HEK293 (cell line): ENCODE data around the gene HLA-DQA1.

ENCODE experiments used
- BCL6B ChIP-seq: fragments of 450-650 bp; formaldehyde crosslinking; IDR thresholded peaks from 2 replicates; pipeline ENCODE4 v1.5.1; 2017; ENCODE audit warnings: missing biosample characterization, missing genetic modification characterization
- IKZF3 ChIP-seq: fragments of 450-650 bp; IDR thresholded peaks from 2 replicates; pipeline ENCODE4 v1.5.0; 2018; ENCODE audit warnings: missing biosample characterization, mild to moderate bottlenecking, missing genetic modification characterization, moderate library complexity
- PRDM2 ChIP-seq: fragments of 450-650 bp; formaldehyde crosslinking; IDR thresholded peaks from 2 replicates; pipeline ENCODE4 v1.5.1; 2016; ENCODE audit warnings: missing biosample characterization, missing genetic modification characterization, borderline replicate concordance
- SCRT1 ChIP-seq: fragments of 450-650 bp; formaldehyde crosslinking; IDR thresholded peaks from 2 replicates; pipeline ENCODE4 v1.5.1; 2016; ENCODE audit warnings: missing biosample characterization, missing genetic modification characterization, borderline replicate concordance
- SCRT2 ChIP-seq: fragments of 450-650 bp; formaldehyde crosslinking; IDR thresholded peaks from 2 replicates; pipeline ENCODE4 v1.5.1; 2016; ENCODE audit warnings: missing biosample characterization, missing genetic modification characterization
- ZBTB20 ChIP-seq: fragments of 450-650 bp; formaldehyde crosslinking; IDR thresholded peaks from 2 replicates; pipeline ENCODE4 v1.5.1; 2016; ENCODE audit warnings: missing biosample characterization, missing genetic modification characterization
- ZBTB21 ChIP-seq: fragments of 450-650 bp; formaldehyde crosslinking; IDR thresholded peaks from 2 replicates; pipeline ENCODE4 v1.5.1; 2017; ENCODE audit warnings: missing biosample characterization, missing genetic modification characterization
- ZFP37 ChIP-seq: fragments of 450-650 bp; formaldehyde crosslinking; IDR thresholded peaks from 2 replicates; pipeline ENCODE4 v1.5.1; 2016; ENCODE audit warnings: missing biosample characterization, missing genetic modification characterization
- ZIC2 ChIP-seq: fragments of 450-650 bp; formaldehyde crosslinking; IDR thresholded peaks from 2 replicates; pipeline ENCODE4 v1.5.1; 2016; ENCODE audit warnings: missing biosample characterization, missing genetic modification characterization
- ZNF510 ChIP-seq: fragments of 450-650 bp; formaldehyde crosslinking; IDR thresholded peaks from 2 replicates; pipeline ENCODE4 v1.5.1; 2018; ENCODE audit warnings: mild to moderate bottlenecking, missing genetic modification characterization, missing biosample characterization; ENCODE audit not compliant: insufficient replicate concordance
- ZNF518A ChIP-seq: fragments of 450-650 bp; formaldehyde crosslinking; conservative IDR thresholded peaks from 2 replicates; pipeline ENCODE4 v1.5.1; 2016; ENCODE audit warnings: low read depth, missing biosample characterization, missing genetic modification characterization
- ZNF596 ChIP-seq: fragments of 450-650 bp; IDR thresholded peaks from 2 replicates; pipeline ENCODE4 v1.5.0; 2018; ENCODE audit warnings: missing biosample characterization, mild to moderate bottlenecking, missing genetic modification characterization, moderate library complexity
- ZNF624 ChIP-seq: fragments of 450-650 bp; formaldehyde crosslinking; IDR thresholded peaks from 2 replicates; pipeline ENCODE4 v1.5.1; 2017; ENCODE audit warnings: missing biosample characterization, missing genetic modification characterization
- ZNF658 ChIP-seq: fragments of 450-650 bp; formaldehyde crosslinking; IDR thresholded peaks from 2 replicates; pipeline ENCODE4; 2016; ENCODE audit warnings: missing biosample characterization, missing genetic modification characterization
- ZNF660 ChIP-seq: fragments of 450-650 bp; IDR thresholded peaks from 2 replicates; pipeline ENCODE4 v1.5.1; 2018; ENCODE audit warnings: missing biosample characterization, mild to moderate bottlenecking, missing genetic modification characterization
- ZXDB ChIP-seq: fragments of 450-650 bp; formaldehyde crosslinking; IDR thresholded peaks from 2 replicates; pipeline ENCODE4 v1.5.1; 2016; ENCODE audit warnings: missing biosample characterization, missing genetic modification characterization
- TF ChIP-seq, protein P1 (sequence below): fragments of 450-650 bp; formaldehyde crosslinking; IDR thresholded peaks from 2 replicates; pipeline ENCODE4 v1.5.1; 2016; ENCODE audit warnings: missing biosample characterization, missing genetic modification characterization
- TF ChIP-seq, protein P2 (sequence below): fragments of 450-650 bp; formaldehyde crosslinking; IDR thresholded peaks from 2 replicates; pipeline ENCODE4 v1.5.1; 2017; ENCODE audit warnings: missing biosample characterization, missing genetic modification characterization
- TF ChIP-seq, protein P3 (sequence below): fragments of 450-650 bp; formaldehyde crosslinking; IDR thresholded peaks from 2 replicates; pipeline ENCODE4 v1.5.1; 2016; ENCODE audit warnings: missing biosample characterization, missing genetic modification characterization
- TF ChIP-seq, protein P4 (sequence below): fragments of 450-650 bp; formaldehyde crosslinking; IDR thresholded peaks from 2 replicates; pipeline ENCODE4; 2016; ENCODE audit warnings: missing biosample characterization, missing genetic modification characterization

Gene HLA-DQA1

GRCh38 chr6:32609731-32610640, 27.2 kb upstream of the HLA-DQA1 start (continued):
- TF ChIP-seq PRDM2 (no peak), ZBTB21 (tag by site-specific recombination) (peak; percentile 58; the same call in 1 of the 2 replicates), SCRT2 (tag by site-specific recombination) (peak; percentile 89), ZNF518A (tag by site-specific recombination) (peak; percentile 50; the same call in 1 of the 2 replicates), ZNF660 (0 out of 2 replicates have a peak, but pooled peaks have one; percentile 31), IKZF3 (tag by site-specific recombination) (peak; percentile 85), ZBTB20 (tag by site-specific recombination) (peak; percentile 45; the same call in 1 of the 2 replicates), ZFP37 (no peak), ZNF658 (tag by site-specific recombination) (no peak), SCRT1 (tag by site-specific recombination) (peak; percentile 50), ZIC2 (peak; percentile 38), BCL6B (tag by site-specific recombination) (peak; percentile 100), ZNF624 (tag by site-specific recombination) (no peak), ZXDB (tag by site-specific recombination) (peak; percentile 48; the same call in 1 of the 2 replicates), ZNF510 (tag by site-specific recombination) (no peak), ZNF596 (tag by site-specific recombination) (no peak)
- TF ChIP-seq, protein P1, sequence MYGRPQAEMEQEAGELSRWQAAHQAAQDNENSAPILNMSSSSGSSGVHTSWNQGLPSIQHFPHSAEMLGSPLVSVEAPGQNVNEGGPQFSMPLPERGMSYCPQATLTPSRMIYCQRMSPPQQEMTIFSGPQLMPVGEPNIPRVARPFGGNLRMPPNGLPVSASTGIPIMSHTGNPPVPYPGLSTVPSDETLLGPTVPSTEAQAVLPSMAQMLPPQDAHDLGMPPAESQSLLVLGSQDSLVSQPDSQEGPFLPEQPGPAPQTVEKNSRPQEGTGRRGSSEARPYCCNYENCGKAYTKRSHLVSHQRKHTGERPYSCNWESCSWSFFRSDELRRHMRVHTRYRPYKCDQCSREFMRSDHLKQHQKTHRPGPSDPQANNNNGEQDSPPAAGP: peak; percentile 49; the same call in 1 of the 2 replicates
- TF ChIP-seq, protein P2, sequence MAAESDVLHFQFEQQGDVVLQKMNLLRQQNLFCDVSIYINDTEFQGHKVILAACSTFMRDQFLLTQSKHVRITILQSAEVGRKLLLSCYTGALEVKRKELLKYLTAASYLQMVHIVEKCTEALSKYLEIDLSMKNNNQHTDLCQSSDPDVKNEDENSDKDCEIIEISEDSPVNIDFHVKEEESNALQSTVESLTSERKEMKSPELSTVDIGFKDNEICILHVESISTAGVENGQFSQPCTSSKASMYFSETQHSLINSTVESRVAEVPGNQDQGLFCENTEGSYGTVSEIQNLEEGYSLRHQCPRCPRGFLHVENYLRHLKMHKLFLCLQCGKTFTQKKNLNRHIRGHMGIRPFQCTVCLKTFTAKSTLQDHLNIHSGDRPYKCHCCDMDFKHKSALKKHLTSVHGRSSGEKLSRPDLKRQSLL (tag by site-specific recombination): no peak
- TF ChIP-seq, protein P3, sequence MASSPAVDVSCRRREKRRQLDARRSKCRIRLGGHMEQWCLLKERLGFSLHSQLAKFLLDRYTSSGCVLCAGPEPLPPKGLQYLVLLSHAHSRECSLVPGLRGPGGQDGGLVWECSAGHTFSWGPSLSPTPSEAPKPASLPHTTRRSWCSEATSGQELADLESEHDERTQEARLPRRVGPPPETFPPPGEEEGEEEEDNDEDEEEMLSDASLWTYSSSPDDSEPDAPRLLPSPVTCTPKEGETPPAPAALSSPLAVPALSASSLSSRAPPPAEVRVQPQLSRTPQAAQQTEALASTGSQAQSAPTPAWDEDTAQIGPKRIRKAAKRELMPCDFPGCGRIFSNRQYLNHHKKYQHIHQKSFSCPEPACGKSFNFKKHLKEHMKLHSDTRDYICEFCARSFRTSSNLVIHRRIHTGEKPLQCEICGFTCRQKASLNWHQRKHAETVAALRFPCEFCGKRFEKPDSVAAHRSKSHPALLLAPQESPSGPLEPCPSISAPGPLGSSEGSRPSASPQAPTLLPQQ: peak; percentile 70; the same call in 1 of the 2 replicates
- TF ChIP-seq, protein P4, sequence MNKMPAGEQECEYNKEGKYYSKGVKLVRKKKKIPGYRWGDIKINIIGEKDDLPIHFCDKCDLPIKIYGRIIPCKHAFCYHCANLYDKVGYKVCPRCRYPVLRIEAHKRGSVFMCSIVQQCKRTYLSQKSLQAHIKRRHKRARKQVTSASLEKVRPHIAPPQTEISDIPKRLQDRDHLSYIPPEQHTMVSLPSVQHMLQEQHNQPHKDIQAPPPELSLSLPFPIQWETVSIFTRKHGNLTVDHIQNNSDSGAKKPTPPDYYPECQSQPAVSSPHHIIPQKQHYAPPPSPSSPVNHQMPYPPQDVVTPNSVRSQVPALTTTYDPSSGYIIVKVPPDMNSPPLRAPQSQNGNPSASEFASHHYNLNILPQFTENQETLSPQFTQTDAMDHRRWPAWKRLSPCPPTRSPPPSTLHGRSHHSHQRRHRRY: no peak
